GM21390 (cell line): ENCODE measurements around the gene KIAA1586.
"Not testable (repeated sequence)": the region's sequence is repeated elsewhere in the genome, so short reads cannot be mapped to it uniquely, and the experiment has no call there.

ENCODE experiments used
- ATAC-seq: cut with Tn5 transposase; IDR thresholded peaks from one replicate; pipeline ENCODE4 v1.9.1; 2021; ENCODE audit not compliant: unreplicated experiment

Gene KIAA1586

DNA sequence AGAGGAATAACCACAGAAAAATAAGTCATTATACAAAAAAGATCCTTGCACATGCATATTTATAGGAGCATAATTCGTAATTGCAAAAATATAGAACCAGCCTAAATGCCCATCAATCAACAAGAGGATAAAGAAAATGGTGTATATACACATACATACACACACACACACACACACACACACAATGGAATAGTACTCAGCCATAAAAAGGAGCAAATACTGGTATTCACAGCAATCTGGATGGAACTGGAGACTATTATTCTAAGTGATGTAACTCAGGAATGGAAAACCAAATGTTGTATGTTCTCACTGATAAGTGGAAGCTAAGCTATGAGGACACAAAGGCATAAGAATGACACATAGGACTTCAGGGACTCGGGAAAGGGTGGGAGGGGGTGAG lies 1.9 kb upstream of the KIAA1586 start:
- ATAC-seq: no peak

GRCh38 chr6:57047257-57047585 lies 728 bp downstream of the KIAA1586 start:
- peak; percentile 15 for ATAC-seq

- not testable (repeated sequence) for ATAC-seq
These were observed 1.4 kb downstream of the KIAA1586 start for GRCh38 chr6:57047859-57048258.

GRCh38 chr6:57048577-57048976 lies 2.1 kb downstream of the KIAA1586 start:
- no peak for ATAC-seq

DNA sequence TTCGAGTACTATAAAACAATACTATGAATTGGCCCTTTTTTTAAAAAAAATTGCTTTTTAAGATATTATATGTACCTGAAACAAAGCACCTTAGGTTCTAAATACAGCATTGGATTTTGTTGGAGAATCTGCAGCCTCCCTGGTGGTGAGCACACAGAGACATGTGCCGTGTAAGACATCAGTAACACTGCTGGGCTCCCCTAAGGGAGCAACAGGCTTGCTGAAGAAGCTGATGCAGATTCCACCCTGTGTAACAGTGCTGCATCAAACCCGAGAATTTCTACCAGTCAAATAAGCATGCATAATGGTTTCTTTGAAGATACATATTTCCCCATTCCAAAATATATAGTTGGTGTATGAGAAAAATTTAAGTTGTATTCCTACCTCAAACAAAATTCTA lies 17.4 kb downstream of the KIAA1586 start:
- ATAC-seq: no peak

GRCh38 chr6:57064809-57065208 lies 18.3 kb downstream of the KIAA1586 start:
- ATAC-seq: no peak

DNA sequence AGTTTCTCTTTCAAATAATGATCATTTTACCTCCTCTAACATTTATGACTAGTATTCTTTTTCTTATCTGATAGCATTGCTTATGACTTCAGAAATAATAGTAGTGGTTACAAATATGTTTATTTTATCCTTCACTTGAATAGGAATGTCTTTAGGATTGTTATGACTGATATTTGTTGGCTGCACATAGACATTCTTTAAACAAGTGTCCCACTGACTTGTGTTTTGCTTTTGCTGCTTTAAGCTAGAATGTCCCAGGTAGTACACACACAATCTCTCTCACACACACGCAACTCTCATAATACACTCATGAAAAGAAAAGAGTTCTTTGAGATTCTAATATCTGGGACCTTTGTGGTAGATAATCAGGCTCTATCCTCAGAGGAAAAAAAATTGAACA lies 21.6 kb downstream of the KIAA1586 start:
- no peak for ATAC-seq

GRCh38 chr6:57069228-57069627 lies 22.7 kb downstream of the KIAA1586 start:
- ATAC-seq: no peak

DNA sequence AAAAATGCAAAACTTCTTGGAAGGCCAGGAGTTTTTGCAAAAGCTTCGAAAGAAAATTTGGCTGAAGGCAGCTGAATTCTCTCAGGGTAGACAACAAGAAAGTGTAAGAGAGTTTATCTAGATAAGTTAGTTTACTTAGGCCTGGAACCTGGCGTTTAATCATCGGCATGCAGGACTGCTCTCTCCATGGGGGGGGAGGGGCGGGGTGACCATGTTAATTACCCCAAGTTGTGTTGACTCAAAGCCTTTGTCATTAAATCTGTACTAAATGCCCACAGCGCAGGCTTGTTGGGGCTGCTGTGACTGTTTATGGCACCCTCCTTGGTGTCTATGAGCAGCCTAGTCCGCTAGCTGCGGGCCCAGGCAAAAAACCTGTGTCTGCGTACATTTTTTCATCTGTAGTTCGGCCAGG lies 23.4 kb downstream of the KIAA1586 start:
- no peak for ATAC-seq

DNA sequence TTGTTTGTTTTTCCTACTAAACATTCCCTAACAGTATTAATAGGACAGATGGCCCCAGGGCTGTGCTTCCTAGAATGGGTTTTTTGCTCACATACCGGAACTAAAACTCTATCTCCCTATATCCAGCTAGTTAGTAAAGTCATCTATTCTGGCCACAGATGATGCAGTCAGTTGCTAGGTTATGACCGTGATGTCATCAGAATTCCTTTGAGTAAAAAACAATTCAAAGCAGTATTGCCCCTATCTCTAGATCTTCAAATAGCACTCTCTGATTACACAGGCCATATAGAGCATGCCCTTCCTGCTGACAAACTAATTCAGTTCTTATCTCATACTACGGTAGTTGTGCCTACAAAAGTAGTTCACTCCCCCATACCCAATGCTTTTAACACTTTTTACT lies 25.6 kb downstream of the KIAA1586 start:
- ATAC-seq: no peak

DNA sequence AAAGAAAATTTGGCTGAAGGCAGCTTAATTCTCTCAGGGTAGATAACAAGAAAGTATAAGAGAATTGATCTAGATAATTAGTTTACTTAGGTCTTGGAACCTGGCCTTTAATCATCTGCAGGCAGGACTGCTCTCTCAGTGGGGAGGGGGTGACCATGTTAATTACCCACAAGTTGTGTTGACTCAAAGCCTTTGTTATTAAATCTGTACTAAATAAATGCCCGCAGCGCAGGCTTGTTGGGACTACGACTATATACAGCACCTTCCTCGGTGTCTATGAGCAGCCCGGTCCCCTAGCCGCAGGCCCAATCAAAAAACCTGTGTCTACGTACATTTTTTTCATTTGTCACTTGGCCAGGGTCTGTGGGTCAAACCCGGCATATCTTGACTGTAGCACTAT lies 27.9 kb downstream of the KIAA1586 start:
- ATAC-seq: no peak

GRCh38 chr6:57075092-57075491 lies 28.6 kb downstream of the KIAA1586 start:
- no peak for ATAC-seq

- ATAC-seq: no peak
These were observed 32.2 kb downstream of the KIAA1586 start for GRCh38 chr6:57078531-57079207.

- no peak for ATAC-seq
These were observed 39.0 kb downstream of the KIAA1586 start for GRCh38 chr6:57085471-57085870.

DNA sequence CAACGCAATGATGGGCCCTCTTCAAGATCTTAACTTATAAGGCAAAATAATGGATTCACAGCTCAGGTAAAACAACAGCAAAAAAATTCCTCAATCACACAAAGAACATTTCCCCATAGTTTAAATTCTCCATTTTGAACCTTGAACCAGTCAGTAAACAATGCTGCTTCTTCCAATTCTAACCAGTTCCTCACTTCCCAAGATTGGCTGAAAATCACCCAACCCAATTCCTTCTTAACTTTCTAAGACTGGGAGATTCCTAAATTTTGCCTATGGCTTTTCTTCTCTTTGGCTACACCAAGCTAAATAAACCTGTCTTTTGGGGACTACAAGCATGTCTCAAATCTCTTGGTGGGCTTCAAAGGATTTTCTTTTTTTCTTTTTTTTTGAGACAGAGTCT lies 40.4 kb downstream of the KIAA1586 start:
- no peak for ATAC-seq

- no peak for ATAC-seq
These were observed 41.4 kb downstream of the KIAA1586 start for GRCh38 chr6:57087916-57088315.

GRCh38 chr6:57089265-57089664 lies 42.8 kb downstream of the KIAA1586 start:
- ATAC-seq: no peak

- ATAC-seq: peak; percentile 89
These were observed 43.4 kb downstream of the KIAA1586 start, which contains the start of gene ZNF451 for GRCh38 chr6:57089687-57090457. TSS of gene ZNF451 (plus strand) at chr6:57090188. CDS start at chr6:57090254, 66 bp downstream.

DNA sequence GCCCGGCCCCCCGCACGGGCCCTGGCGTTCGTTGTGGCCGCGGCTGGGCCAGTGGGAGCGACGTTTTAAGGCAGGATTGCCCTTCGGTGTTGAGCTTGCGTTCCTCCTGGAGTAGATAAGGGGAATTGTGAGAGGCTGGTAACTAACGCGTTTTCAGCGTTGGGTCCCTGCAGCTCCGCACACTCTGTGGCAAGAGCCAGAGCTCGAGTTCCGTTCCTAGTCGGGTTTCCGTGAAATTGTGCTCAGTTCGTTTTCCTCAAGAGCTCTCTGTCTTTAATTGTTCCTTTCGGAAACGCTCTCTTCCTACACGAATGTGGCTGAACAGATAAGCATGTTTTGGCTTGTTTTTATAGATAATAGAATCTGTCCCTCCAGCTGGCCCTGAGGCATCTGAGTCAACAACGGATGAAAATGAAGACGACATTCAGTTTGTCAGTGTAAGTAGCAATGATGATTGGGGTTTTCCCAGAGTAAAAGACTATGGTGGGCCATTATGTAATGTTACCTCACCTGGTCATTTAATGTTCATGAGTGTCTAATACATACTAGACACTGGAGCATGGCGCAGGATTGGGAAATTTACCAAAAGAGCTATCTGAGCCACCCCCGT lies 44.1 kb downstream of the KIAA1586 start:
- ATAC-seq: peak; percentile 10

DNA sequence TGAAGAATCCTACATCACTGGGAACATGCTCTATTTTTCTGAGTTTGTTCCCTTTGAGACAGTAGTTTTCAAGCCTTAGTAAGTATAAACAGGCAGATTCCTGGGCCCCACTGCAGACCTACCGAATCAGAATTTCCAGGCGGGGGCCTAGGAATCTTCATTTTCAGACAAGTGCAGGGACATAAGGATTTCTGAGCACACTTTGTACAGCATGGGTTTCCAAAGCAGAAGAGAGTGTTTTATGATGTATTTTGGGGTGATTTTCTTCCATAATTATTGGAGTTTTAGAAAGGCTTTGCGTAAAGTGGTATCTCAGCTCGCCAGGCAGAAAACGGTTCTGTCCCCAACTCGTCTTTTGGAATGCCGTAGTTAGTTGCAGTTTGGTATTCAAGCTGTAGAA lies 44.9 kb downstream of the KIAA1586 start:
- not testable (repeated sequence) for ATAC-seq

GRCh38 chr6:57094689-57095088 lies 48.2 kb downstream of the KIAA1586 start:
- no peak for ATAC-seq

DNA sequence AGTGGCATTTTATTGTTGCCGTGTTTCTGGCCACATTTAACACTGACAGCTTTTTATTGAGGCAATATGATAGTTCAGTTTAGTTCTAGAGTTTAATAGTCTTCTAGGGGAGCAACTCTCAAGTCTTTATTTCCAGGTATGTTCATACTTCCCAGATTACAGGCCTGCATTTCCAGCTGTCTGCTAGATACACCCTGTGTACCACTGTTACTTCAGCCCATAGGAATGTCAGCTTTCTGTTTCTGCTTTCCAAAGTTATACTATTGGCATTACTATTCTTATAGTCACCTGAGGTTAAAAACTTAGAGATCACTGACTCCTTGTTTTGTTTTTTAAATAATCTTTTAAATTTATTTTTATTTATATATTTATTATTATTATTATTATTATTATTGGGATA lies 51.1 kb downstream of the KIAA1586 start:
- ATAC-seq: no peak
